BJ (cell line): ENCODE results near the gene AKT3. TPM values are rescaled to one million over a fixed set of nuclear protein-coding genes. Genes with fewer than 3 reads are reported as not detected.

Experiments used
- CTCF ChIA-PET: fragments of 350-600 bp; formaldehyde crosslinking; extraction: SDS; loops from one replicate; lab custom pipeline; 2021; ENCODE audit warnings: antibody characterized with exemption, inconsistent platforms; lab: Yijun Ruan, JAX
- POLR2A ChIA-PET: fragments of 300-600 bp; sonication (Branson Sonifier 250); formaldehyde crosslinking; extraction: SDS; loops from one replicate; lab custom pipeline; 2021; ENCODE audit warnings: antibody characterized with exemption; lab: Charles Lee
- DNase-seq: peaks from one replicate; pipeline ENCODE4 v3.0.0-alpha.2; 2011; ENCODE audit warnings: low read depth
- H3K27me3 ChIP-seq: 2 replicates; pipeline ENCODE4 v1.6.0; 2011; ENCODE audit warnings: low read length; ENCODE audit not compliant: control insufficient read depth, insufficient read depth
- H3K36me3 ChIP-seq: 2 replicates; pipeline ENCODE4 v1.5.1; 2011; ENCODE audit warnings: low read length; ENCODE audit not compliant: control insufficient read depth, insufficient read depth
- H3K4me3 ChIP-seq: 2 replicates; pipeline ENCODE4 v1.5.1; 2011; ENCODE audit warnings: low read depth, mild to moderate bottlenecking, control low read depth, low read length
- polyA plus RNA-seq: library from polyadenylated mRNA; depleted of rRNA; stranded (reverse); fragments of >200 nt; gene quantifications from 2 replicates; pipeline ENCODE4 v1.2.3, GENCODE V29; 2011
- TF ChIP-seq, protein P1 (sequence below): IDR thresholded peaks from 2 replicates; pipeline ENCODE4 v1.5.1; 2011; ENCODE audit warnings: low read depth, mild to moderate bottlenecking, control low read depth, inconsistent platforms, low read length, moderate library complexity; ENCODE audit not compliant: insufficient read depth

The AKT3 gene
- polyA plus RNA-seq, 1 experiment, result 23.8 TPM

DNA sequence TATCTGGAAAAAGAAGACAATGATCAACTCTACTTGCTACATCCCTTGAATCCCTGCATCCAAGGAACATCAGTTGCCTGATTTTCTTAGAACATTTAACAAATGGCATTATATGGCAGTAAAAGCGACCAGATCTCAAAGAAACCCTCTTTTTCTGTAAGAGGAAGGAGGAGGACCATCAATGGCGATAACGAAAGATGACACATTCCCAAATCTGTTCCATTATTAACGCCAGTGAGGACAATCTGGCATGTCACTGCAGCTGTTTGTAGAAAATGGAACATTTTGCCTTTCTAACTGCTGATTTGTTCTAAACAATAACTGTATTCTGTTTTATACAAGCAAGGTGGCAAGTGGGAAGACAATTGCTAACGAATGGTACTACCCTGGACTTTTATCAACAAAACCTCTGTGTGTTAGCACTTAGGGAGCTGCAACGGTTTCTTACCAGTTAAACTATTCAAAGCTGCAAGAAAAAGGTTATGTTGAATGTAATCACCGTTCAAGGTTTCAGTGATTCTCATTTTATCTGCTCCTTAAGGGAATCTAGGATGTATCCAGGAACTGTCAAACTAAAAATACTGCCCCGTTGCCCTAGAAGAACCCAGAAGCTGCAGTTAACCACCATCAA is 342.3 kb downstream of the AKT3 start:
- TF ChIP-seq, protein P1, sequence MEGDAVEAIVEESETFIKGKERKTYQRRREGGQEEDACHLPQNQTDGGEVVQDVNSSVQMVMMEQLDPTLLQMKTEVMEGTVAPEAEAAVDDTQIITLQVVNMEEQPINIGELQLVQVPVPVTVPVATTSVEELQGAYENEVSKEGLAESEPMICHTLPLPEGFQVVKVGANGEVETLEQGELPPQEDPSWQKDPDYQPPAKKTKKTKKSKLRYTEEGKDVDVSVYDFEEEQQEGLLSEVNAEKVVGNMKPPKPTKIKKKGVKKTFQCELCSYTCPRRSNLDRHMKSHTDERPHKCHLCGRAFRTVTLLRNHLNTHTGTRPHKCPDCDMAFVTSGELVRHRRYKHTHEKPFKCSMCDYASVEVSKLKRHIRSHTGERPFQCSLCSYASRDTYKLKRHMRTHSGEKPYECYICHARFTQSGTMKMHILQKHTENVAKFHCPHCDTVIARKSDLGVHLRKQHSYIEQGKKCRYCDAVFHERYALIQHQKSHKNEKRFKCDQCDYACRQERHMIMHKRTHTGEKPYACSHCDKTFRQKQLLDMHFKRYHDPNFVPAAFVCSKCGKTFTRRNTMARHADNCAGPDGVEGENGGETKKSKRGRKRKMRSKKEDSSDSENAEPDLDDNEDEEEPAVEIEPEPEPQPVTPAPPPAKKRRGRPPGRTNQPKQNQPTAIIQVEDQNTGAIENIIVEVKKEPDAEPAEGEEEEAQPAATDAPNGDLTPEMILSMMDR, result no peak
- Histone ChIP-seq H3K36me3 (peaks cover 12% of the 10 kb centered on the region), H3K4me3 (no peak overlapping the region), H3K27me3 (no peaks in the 10 kb centered on the region)
- DNase-seq, result no peak
- CTCF ChIA-PET, result interaction anchor here (0.6 kb wide), 1 partner anchor 13 kb away, joined by 3 read pairs; no protein-coding TSS in a partner anchor
- POLR2A ChIA-PET, result interaction anchor here (0.6 kb wide), 1 partner anchor 21 kb away, joined by 3 read pairs; no protein-coding TSS in a partner anchor

DNA sequence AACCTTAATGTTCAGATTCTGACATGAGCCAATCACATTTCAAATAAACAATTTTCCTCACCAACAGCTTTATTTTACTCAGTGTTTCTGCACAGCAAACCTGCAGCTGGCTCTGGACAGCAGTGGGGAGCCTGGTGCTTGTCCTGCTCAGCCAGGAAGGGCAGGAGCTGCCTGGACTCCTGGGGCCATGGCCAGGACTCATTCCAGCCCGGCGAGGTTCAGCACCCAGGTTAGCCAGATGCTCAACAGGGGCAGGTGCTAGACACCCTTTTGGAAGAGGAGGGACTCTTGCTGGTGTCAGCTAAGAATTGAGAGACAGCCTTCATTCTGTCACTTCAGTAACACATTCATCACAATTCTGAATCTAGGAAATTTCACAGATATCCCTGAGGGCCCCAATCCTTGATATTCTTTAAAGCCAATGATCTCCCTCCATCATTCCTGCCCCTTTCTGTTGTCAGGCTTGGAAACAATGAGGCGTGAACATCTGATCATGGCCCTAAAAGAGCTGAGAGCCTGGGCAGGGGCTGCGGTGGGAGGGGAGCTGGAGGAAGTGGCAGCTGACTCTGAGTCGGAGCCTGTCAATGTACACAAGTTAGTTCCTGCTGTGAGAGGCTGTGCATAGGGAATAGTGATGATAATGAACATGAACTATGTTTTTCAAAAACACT is 342.9 kb downstream of the AKT3 start:
- ChIA-PET POLR2A (interaction anchor here (0.6 kb wide), 1 partner anchor 22 kb away, joined by 3 read pairs; no protein-coding TSS in a partner anchor), CTCF (interaction anchor here (1.2 kb wide), 1 partner anchor 19 kb away, joined by 6 read pairs; no protein-coding TSS in a partner anchor)
- TF ChIP-seq, protein P1, result no peak
- peaks cover 12% of the 10 kb centered on the region for H3K36me3 ChIP-seq
- no peak for DNase-seq
- no peaks in the 10 kb centered on the region for H3K27me3 ChIP-seq
- no peak overlapping the region for H3K4me3 ChIP-seq

GRCh38 chr1:243505986-243506689 is 343.9 kb downstream of the AKT3 start:
- ChIA-PET CTCF (interaction anchor here (1.0 to 1.2 kb wide), 2 partner anchors 20 to 24 kb away, joined by 3 to 6 read pairs; no protein-coding TSS in a partner anchor), POLR2A (no interaction called here)
- H3K4me3 ChIP-seq, result no peak overlapping the region
- H3K36me3 ChIP-seq, result peaks cover 9% of the 10 kb centered on the region
- TF ChIP-seq, protein P1, result no peak
- DNase-seq, result no peak
- H3K27me3 ChIP-seq, result no peaks in the 10 kb centered on the region

GRCh38 chr1:243503155-243503554 is 346.9 kb downstream of the AKT3 start:
- TF ChIP-seq, protein P1, result no peak
- Histone ChIP-seq H3K27me3 (no peaks in the 10 kb centered on the region), H3K36me3 (peaks cover 1% of the 10 kb centered on the region), H3K4me3 (no peak overlapping the region)
- CTCF ChIA-PET, result interaction anchor here (0.6 to 1.2 kb wide), 2 partner anchors 10 to 51 kb away, joined by 4 read pairs; no protein-coding TSS in a partner anchor
- POLR2A ChIA-PET, result no interaction called here
- no peak for DNase-seq
